ENCODE results near the gene CDCA8.
"Not testable (repeated sequence)": the region's sequence is repeated elsewhere in the genome, so short reads cannot be mapped to it uniquely, and the experiment has no call there.

CDCA8 gene

DNA sequence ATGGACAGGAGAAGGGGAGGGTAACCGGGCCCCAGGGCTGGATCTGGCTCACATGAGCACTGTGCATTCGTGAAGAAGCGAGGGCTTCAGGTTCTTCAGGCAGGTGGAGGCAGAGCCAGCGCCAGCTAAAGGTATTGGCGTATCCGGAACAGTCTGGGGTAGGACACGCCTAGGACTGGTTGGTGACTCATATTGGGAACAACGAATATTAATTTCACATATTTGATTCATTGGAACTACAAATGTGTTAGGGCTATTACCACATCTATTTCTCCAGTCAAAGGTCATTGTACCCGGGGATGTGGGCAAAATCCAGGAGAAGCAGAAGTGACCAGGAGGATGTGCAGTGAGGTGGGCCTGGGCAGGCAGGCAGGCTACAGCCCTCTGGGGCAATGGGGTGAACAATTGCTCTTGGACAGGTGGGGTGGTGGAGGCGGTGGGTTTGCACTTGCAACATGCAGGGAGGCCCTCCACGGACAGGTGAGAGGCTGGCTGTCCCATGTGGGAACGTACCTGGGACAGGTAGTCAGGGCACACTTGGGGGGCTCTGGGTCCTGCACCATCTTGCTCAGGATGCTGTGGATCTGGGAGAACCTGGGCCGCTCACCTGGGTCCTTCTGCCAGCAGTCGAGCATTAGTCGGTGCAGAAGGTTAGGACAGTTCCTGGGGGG lies 26.7 kb downstream of the CDCA8 start:
- DNase-seq, result no peak

DNA sequence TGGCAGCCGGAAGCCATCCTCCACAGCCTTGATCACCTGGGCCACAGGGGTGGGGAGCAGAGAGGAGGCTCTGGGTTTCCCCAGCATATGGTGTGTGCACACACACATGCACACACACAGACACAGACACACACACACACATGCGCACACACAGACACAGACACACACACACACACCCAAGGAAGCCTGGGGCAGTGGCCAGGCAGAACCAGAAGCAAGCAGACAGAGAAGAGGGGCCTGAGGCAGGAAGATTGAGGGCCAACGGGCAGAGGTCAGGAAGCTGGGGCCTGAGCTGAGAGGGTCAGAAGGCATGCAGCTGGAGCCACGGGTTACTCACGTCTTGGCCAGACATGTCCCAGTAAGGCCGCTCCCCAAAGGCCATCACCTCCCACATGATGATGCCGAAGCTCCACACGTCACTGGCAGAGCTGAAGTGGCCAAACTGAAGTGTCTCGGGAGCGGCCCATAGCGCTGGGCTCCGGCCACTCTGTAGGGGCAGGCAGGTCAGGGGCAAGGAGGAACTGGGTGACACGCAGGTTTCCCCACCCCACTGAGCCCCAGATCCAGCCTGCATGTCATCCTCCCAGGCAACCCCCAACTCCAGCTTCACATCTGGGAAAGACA lies 27.4 kb downstream of the CDCA8 start:
- DNase-seq, result no peak

- DNase-seq, result peak; percentile 47
Measured at GRCh38 chr1:37720231-37721130, 28.2 kb downstream of the CDCA8 start.

GRCh38 chr1:37721565-37721964 lies 29.2 kb downstream of the CDCA8 start:
- DNase-seq, result no peak

GRCh38 chr1:37722181-37723071 lies 30.1 kb downstream of the CDCA8 start:
- no peak for DNase-seq

DNA sequence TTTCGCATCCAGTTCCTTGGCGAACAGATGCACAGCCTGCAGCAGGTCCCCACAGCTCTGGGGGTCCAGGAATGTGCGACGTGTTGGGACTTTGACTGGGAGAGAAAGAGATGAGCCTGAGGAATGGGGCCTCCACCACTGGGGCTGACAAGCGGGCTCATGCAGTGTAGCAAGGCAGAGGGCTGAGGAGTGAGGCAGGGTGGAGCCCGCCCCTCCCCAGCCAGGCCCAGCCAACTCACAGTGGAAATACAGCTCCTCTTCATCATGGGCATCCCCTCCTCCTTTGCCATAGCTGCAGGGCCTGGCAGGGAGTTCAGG lies 30.7 kb downstream of the CDCA8 start:
- DNase-seq, result no peak

GRCh38 chr1:37723390-37724078 lies 31.2 kb downstream of the CDCA8 start:
- DNase-seq, result no peak

- DNase-seq, result no peak
Measured at GRCh38 chr1:37724575-37724974, 32.3 kb downstream of the CDCA8 start.

GRCh38 chr1:37725851-37726613 lies 33.7 kb downstream of the CDCA8 start:
- no peak for DNase-seq

- DNase-seq, result no peak
Measured at GRCh38 chr1:37726751-37727585, 34.7 kb downstream of the CDCA8 start.

DNA sequence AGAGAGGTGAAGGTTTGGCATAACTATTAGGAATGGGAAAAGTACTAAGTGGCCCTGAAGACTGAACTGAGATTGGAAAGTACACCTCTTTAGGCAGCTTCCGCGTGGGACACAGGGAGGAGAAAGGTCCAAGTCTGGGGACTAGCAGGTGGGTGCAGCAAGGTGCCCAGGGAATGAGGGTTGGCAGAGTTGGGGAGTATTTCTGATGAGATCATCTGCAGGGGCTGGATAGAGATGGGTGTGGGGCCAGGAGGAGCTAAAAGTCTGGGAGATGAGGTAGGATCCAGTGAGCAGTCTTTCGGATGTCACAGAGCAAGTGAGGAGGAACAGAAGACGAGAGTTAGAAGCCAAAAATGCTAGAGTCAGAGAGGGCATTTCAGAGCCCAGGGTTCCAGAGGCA lies 36.1 kb downstream of the CDCA8 start:
- no peak for DNase-seq

GRCh38 chr1:37730376-37730775 lies 38.1 kb downstream of the CDCA8 start:
- DNase-seq, result no peak

DNA sequence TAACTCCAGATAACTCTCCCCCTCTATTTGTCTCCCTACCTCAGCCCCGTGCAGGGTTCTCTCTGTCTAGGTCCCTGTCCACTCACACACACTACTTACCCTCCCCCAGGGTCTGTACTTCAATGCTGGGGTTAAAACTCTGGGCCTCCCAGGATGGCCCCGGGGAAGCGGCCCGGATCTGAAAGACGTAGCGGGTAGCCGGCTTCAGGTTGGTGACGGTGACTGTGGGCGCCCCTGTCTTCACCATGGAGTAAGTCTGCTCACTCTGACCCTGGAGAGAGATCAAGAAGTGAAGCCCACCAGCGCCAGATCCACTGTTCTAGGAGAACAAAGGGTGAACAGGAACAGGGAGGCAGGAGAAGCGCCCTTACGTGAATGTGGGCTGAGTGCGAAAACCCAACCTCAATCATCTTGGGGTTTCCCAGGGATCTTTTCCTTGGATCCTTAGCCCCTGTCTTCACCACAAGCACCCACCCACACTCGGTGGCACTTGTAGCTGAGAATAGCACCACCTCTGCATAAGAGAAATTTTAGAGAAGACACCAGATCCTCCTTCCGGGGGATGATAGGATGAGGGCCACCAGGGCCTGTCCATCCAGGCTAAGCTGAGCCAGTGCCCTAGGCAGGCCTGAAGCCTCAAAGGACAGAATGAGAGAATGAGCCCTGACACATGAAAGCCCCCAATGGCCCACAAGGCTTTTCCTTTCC lies 39.1 kb downstream of the CDCA8 start:
- DNase-seq, result no peak

GRCh38 chr1:37732111-37732780 lies 39.9 kb downstream of the CDCA8 start:
- DNase-seq, result no peak

DNA sequence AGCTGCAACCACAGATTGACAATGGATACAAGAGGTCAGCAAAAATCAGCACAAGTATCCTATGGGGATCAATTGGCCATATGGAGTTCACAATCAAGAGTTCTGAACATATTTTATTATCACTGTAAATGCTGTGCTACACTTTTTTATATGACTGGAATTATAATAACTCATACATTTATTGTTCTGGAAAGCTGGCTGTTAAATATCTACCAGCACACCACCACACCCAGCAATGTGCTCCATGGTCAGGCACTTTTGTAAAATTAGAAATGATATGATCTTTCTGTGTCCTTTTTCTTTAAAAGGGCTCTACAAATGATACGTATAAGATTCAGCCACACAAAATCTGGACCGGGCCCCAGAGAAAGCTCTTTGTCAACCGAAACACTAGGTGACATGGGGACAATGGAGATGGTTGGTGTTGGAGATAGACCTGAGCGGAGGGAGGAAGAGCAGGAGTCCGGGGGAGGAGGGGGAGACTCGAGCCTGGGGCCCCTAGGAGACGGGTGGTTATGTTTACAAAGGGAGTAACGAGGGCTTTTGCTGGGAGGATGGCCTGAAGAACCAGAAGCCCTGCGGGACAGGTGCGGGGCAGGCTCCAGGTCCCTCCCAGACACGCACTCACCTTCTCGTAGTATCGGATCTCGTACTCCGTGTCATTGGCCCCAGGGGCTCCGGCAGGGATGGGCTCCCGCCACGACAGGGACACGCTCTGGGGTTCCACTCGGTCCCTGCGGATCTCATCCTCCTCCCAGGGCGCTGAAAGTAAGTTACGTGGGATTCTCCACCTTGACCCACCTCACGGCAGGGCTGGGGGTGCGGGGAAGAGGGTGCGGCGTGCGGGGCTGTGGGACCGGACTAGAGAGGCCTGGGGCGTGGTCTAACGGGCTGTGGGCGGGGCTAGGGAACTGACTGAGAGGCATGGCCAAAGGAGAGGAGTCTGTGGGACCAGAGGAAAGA lies 42.6 kb downstream of the CDCA8 start:
- peak; percentile 38 for DNase-seq

- DNase-seq, result not testable (repeated sequence)
Measured at GRCh38 chr1:37737975-37738374, 45.7 kb downstream of the CDCA8 start.

DNA sequence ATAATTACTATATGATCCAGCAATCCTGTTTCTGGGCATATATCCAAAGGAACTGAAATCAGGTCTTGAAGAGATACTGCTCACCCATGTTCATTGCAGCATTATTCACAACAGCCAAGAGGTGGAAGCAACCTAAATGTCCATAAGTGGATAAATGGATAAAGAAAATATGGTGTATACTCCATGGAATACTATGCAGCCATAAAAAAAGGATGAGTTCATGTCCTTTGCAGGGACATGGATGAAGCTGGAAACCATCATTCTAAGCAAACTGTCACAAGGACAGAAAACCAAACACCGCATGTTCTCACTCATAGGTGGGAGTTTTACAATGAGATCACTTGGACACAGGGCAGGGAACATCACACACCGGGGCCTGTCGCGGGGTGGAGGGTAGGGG lies 46.3 kb downstream of the CDCA8 start:
- DNase-seq, result not testable (repeated sequence)

DNA sequence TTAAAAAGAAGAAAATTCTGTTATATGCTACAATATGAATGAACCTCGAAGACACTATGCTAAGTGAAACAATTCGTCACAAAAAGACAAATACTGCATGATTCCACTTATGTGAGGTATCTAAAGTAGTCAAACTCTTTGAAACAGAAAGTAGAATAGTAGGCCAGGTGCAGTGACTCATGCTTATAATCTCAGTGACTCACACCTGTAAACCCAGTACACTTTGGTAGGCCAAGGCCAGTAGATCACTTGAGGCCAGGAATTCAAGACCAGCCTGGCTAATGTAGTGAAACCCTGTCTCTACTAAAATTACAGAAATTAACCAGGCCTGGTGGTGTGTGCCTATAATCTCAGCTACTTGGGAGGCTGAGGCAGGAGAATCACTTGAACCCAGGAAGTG lies 46.9 kb downstream of the CDCA8 start:
- no peak for DNase-seq

Measured in hematopoietic multipotent progenitor cell treated with erythropoietin and hydrocortisone succinate and interleukin-3 and kit ligand, for 6 days (in vitro differentiated cells).